SHP77 (cell line): ENCODE results near the gene CHMP2A.
"Not testable (repeated sequence)": the region's sequence is repeated elsewhere in the genome, so short reads cannot be mapped to it uniquely, and the experiment has no call there.

Experiments used
- DNase-seq, 2 experiments: peaks; one replicate each; lab custom pipeline; 2025; lab: John Stamatoyannopoulos, UW

Gene CHMP2A

GRCh38 chr19:58555369-58555885 is 522 bp upstream of the CHMP2A start:
- DNase-seq = no peak

DNA sequence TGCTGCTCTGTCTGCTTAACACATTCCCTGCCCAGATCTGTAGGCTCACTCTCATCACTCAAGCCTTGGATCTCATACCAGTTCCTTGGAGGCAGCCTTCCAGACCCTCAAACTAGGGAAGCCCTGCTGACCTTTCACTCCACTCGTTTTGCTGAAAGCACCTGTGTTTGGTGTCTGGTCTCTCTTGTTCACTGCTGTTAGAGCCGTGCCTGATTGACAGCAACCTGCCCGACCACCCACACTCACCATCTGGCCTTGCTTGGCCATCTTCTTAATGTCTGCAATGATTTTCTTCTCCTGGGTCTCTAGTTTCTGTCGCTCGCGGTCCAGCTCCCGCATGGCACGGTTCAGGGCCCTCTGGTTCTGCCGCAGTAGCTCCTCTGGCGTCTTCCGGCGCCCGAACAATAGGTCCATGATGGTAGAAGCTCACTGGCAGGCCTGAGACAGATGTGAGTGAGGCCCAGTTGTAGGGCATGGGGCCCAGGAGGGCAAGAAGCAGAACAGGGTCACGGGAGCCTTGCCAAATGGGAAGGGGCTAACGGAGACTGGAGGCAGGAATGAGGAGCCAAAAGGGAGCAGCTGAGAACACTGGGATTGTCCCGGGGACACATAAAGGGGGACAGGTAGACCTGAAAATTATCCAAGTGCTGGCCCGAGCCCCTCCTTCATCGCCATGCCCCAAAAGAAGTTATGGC is 959 bp downstream of the CHMP2A start:
- no peak for DNase-seq

- DNase-seq = no peak
These were observed 2.2 kb downstream of the CHMP2A start for GRCh38 chr19:58552655-58553054.

DNA sequence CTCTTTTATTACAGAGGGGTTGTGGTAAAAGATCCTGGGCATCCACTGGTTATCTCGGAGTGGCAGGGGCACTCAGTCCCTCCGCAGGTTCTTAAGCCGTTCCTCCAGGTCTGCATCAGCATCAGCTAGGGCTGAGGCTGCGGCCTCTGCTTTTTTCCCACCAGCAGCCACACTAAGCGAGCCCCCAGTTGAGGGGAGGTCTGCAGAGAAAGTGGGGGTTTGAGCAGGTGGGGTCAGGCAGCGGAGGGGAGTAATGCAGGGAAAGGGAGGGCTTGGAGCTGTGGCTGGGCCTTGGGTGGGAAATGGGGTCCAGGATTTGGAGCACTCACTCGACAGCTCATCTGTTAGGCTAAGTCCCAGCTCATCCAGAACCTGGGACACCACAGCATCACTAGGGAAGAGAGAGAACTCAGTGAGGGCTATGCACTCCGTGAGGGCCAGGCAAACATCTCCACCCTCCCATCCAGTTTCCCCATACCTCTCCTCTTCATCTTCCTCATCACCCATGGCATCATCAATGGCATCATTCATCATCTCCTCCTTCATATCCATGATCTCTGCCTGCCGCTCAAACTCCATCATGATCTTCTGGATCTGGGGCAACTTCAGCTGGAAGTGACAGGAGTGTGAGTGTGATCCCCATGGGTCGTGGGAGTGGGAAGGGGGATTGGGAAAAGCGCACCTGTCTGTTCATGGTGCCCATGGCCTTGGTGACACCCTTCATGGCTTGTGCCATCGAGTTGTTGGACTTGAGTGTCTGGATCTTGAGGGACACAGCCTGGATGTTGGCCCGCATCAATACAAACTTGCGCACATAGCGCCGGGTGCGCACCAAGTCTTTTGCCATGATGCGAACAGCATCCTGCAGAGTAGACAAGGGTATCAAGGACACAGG is 3.1 kb downstream of the CHMP2A start:
- no peak for DNase-seq

GRCh38 chr19:58551123-58551497 is 3.8 kb downstream of the CHMP2A start:
- DNase-seq = no peak

DNA sequence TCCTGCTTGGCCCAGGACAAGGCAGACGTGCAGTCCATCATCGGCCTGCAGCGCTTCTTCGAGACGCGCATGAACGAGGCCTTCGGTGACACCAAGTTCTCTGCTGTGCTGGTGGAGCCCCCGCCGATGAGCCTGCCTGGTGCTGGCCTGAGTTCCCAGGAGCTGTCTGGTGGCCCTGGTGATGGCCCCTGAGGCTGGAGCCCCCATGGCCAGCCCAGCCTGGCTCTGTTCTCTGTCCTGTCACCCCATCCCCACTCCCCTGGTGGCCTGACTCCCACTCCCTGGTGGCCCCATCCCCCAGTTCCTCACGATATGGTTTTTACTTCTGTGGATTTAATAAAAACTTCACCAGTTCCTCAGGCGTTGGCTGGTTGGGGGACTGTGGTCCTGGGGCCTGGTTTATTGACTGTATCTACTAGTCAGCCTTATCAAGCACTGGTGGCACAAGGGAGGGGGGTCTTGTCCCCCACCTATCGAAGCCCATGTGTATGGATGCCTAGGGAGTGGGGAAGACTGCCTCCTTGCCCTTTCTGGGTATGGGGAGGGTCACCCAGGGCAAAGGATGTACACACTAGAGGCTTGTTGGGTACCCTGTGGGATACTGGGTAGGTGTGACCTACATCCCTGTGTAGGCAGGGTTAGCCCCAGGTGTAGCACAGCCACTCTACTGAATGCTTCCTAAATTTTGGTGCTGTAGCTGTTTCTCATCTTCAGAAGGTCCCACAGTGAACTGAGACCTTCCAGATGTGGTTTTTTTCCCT is 4.4 kb downstream of the CHMP2A start:
- no peak for DNase-seq

DNA sequence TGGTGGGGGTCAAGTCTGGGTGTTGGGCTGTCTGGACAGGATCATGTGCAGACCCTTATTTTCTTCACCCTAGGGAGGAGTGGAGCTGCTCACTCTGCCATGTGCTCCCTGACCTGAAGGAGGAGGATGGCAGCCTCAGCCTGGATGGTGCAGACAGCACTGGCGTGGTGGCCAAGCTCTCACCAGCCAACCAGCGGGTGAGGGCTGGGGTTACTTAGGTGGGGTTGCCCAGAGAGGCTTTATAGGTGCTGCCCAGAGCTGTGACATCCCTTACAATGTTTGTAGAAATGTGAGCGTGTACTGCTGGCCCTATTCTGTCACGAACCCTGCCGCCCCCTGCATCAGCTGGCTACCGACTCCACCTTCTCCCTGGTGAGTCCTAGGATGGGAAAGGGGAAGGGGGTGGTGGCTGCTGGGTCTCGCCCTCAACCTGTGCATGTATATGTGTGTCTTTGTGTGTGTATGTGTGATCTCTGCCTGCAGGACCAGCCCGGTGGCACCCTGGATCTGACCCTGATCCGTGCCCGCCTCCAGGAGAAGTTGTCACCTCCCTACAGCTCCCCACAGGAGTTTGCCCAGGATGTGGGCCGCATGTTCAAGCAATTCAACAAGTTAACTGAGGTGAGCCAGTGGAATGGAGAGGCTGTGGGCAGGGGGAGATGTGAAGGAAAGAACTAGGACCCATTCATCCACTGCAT is 5.1 kb downstream of the CHMP2A start:
- DNase-seq = no peak

GRCh38 chr19:58548859-58549663 is 5.8 kb downstream of the CHMP2A start:
- DNase-seq = no peak

DNA sequence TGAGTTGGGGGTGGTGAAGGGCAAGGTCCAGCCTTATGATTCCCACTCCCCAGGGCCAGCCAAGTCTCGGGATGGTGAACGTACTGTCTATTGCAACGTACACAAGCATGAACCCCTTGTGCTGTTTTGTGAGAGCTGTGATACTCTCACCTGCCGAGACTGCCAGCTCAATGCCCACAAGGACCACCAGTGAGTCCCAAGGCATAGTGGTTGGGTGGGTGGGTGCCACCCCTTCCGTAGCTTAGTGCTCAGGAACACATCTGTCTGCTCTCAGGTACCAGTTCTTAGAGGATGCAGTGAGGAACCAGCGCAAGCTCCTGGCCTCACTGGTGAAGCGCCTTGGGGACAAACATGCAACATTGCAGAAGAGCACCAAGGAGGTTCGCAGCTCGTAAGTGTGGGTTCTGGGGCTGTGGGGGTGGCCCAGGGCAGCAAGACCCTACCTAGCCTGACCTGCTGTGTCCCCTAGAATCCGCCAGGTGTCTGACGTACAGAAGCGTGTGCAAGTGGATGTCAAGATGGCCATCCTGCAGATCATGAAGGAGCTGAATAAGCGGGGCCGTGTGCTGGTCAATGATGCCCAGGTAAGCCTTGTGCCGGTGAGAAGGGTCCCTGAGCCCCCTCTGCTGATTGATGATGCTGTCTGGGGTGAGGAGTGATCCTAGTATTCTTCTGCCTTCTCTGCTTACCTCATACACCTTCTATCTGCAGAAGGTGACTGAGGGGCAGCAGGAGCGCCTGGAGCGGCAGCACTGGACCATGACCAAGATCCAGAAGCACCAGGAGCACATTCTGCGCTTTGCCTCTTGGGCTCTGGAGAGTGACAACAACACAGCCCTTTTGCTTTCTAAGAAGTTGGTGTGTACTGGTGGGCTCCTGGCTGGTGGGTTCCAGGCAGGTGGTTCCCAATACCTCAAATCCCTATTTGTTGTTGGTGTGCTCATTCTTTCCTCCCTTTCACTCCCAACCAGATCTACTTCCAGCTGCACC is 7.3 kb downstream of the CHMP2A start:
- no peak for DNase-seq

DNA sequence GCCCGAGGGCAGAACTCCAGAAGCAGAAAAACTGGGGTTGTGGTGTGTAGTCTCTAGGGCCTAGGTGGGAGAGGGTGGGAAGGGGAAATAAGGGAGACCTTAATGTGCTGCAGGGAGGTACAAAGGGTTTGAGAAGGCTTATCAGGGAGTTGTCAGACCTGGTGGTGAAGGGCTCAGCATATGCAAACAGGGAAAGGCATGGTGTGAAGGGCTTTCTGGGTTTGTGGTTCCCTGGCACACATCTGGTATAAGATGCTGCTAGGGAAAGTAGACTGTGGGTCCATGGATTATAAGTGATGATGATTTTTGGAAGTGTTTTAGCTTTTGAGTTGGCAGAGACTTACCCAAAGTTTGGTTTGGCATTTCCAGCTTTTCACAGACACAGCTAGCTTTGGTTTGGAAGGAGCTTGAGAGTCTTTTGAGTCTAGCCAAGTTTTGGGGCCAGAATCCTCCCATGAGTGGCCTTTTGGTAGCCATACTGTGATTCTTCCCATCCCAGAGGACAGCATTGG is 8.8 kb downstream of the CHMP2A start:
- no peak for DNase-seq

GRCh38 chr19:58545286-58546018 is 9.5 kb downstream of the CHMP2A start:
- no peak for DNase-seq

DNA sequence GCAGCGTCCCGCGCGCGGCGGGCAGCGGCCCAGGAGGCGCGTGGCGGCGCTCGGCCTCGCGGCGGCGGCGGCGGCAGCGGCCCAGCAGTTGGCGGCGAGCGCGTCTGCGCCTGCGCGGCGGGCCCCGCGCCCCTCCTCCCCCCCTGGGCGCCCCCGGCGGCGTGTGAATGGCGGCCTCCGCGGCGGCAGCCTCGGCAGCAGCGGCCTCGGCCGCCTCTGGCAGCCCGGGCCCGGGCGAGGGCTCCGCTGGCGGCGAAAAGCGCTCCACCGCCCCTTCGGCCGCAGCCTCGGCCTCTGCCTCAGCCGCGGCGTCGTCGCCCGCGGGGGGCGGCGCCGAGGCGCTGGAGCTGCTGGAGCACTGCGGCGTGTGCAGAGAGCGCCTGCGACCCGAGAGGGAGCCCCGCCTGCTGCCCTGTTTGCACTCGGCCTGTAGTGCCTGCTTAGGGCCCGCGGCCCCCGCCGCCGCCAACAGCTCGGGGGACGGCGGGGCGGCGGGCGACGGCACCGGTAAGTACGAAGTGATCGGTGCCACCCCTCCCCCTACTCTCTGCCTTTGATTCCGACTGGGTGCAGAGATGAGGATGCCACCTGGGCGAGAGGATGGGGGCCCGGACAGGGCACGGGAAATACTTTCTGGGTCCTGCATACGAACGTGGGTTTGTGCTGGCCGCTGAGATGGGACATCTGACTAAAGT is 10.2 kb downstream of the CHMP2A start:
- DNase-seq = no peak

- DNase-seq = no peak
These were observed 10.9 kb downstream of the CHMP2A start, which contains the start of gene TRIM28 for GRCh38 chr19:58543826-58544590. Gene TRIM28 (plus strand): TSS chr19:58544064. CDS start chr19:58544758, 694 bp downstream.

DNA sequence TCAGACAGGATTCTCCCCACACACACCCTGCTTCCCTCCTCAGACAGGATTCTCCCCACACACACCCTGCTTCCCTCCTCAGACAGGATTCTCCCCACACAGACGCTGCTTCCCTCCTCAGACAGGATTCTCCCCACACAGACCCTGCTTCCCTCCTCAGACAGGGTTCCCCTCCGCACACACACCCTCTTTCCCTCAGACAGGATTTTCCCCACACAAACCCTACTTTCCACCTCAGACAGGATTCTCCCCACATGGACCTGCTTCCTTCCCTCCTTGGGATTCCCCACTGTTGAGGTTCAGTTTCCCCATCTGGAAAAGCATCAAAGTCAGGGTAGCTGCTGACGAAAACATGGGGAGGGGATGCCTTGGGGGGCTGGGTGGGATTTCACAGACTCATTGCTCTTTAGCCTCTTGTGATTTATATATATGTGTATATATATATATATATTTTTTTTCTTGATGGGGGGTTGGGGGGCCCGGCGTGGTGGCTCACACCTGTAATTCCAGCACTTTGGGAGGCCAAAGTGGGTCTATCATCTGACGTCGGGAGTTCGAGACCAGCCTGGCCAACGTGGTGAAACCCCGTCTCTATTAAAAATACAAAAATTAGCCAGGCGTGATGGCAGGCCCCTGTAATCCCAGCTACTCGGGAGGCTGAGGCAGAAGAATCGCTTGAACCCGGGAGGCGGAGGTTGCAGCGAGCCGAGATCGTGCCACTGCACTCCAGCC is 12.1 kb downstream of the CHMP2A start:
- not testable (repeated sequence) for DNase-seq

DNA sequence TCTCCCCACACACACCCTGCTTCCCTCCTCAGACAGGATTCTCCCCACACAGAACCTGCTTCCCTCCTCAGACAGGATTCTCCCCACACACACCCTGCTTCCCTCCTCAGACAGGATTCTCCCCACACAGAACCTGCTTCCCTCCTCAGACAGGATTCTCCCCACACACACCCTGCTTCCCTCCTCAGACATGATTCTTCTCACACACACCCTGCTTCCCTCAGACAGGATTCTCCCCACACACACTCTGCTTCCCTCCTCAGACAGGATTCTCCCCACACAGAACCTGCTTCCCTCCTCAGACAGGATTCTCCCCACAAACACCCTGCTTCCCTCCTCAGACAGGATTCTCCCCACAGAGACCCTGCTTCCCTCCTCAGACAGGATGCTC is 15.7 kb downstream of the CHMP2A start:
- DNase-seq = not testable (repeated sequence)
